HG03039 (cell line): ENCODE results near the gene VPS35.
"Not testable (repeated sequence)": the region's sequence is repeated elsewhere in the genome, so short reads cannot be mapped to it uniquely, and the experiment has no call there.

Source experiments
- ATAC-seq: cut with Tn5 transposase; IDR thresholded peaks from one replicate; pipeline ENCODE4 v1.9.1; 2021; ENCODE audit warnings: mild to moderate bottlenecking, moderate library complexity; ENCODE audit not compliant: unreplicated experiment

The VPS35 gene

GRCh38 chr16:46673320-46674013 is 15.5 kb downstream of the VPS35 start:
- peak; percentile 61 for ATAC-seq

- no peak for ATAC-seq
Measured at GRCh38 chr16:46662123-46662522, 26.9 kb downstream of the VPS35 start.

GRCh38 chr16:46658925-46659324 is 30.1 kb downstream of the VPS35 start:
- peak; percentile 96 for ATAC-seq

GRCh38 chr16:46651305-46651704 is 37.7 kb downstream of the VPS35 start:
- ATAC-seq: no peak

GRCh38 chr16:46650254-46650623 is 38.7 kb downstream of the VPS35 start:
- no peak for ATAC-seq

GRCh38 chr16:46649588-46650253 is 39.3 kb downstream of the VPS35 start:
- no peak for ATAC-seq

- ATAC-seq: no peak
Measured at GRCh38 chr16:46648656-46649055, 40.3 kb downstream of the VPS35 start.

- ATAC-seq: no peak
Measured at GRCh38 chr16:46638947-46639925, 49.7 kb downstream of the VPS35 start.

- ATAC-seq: no peak
Measured at GRCh38 chr16:46632778-46633733, 55.9 kb downstream of the VPS35 start.

- no peak for ATAC-seq
Measured at GRCh38 chr16:46629331-46630219, 59.4 kb downstream of the VPS35 start.

GRCh38 chr16:46627746-46628145 is 61.2 kb downstream of the VPS35 start:
- no peak for ATAC-seq

GRCh38 chr16:46626681-46627080 is 62.3 kb downstream of the VPS35 start:
- not testable (repeated sequence) for ATAC-seq

GRCh38 chr16:46624862-46625261 is 64.1 kb downstream of the VPS35 start:
- ATAC-seq: not testable (repeated sequence)

- ATAC-seq: not testable (repeated sequence)
Measured at GRCh38 chr16:46623707-46624106, 65.3 kb downstream of the VPS35 start.

GRCh38 chr16:46623246-46623645 is 65.7 kb downstream of the VPS35 start:
- not testable (repeated sequence) for ATAC-seq

GRCh38 chr16:46621934-46622676 is 66.9 kb downstream of the VPS35 start:
- no peak for ATAC-seq

- ATAC-seq: peak; percentile 83
Measured at GRCh38 chr16:46621006-46621933, 67.7 kb downstream of the VPS35 start, which contains the start of gene SHCBP1. SHCBP1 (minus strand) TSS chr16:46621379; CDS start chr16:46621359, 20 bp downstream.
